NCI-H524 treated with DMSO at 0.1 percent for 48 hours (cell line): ENCODE results near the gene SND1.

Source experiments
- DNase-seq: peaks from one replicate; lab custom pipeline; 2025; lab: John Stamatoyannopoulos, UW

Gene SND1

GRCh38 chr7:128115821-128116723, 464.1 kb downstream of the SND1 start:
- peak; percentile 85 for DNase-seq

GRCh38 chr7:128116740-128117139, 464.7 kb downstream of the SND1 start:
- DNase-seq, result no peak

- DNase-seq, result no peak
These were observed 465.7 kb downstream of the SND1 start for GRCh38 chr7:128117691-128118090.

DNA sequence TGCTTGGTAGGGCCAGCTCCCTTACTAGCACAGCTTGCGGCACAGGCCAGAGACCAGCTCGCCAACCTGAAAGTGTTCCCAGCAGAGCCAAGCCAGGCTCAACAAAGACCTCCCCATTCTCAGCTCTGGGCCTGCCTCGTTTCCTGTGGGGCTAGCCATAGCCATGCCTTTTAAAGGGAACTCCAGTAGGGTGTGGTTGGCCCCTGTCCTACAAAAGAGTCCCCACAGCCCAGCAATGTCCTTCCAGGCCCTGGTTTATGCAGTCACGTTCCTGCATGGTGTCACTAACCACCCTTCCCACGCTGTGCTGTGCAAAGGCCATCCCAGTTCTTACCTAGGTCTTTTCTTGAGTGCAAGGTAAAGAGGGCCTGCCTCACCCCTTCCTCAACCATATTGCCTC, 467.0 kb downstream of the SND1 start:
- no peak for DNase-seq

DNA sequence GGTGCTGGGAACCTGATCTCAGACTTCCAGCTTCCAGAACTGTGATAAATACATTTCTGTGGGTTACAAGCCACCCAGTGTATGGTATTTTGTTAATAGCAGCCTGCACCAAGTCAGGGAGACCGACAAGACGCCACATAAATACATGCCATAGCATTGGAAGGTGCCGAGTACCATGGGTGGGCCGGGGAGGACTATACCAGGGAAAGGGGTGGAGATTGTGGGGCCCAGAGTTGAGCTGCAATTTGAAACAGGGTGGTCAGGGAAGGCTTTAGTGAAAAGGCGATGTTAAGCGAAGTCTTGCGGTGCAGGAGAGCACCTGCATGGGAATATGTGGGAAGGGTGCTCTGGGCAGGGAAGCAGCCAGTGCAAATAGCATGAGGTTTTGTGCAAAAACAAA, 468.1 kb downstream of the SND1 start:
- no peak for DNase-seq

- DNase-seq, result no peak
These were observed 469.0 kb downstream of the SND1 start for GRCh38 chr7:128120976-128121490.

GRCh38 chr7:128121711-128122530, 469.9 kb downstream of the SND1 start:
- DNase-seq, result no peak

DNA sequence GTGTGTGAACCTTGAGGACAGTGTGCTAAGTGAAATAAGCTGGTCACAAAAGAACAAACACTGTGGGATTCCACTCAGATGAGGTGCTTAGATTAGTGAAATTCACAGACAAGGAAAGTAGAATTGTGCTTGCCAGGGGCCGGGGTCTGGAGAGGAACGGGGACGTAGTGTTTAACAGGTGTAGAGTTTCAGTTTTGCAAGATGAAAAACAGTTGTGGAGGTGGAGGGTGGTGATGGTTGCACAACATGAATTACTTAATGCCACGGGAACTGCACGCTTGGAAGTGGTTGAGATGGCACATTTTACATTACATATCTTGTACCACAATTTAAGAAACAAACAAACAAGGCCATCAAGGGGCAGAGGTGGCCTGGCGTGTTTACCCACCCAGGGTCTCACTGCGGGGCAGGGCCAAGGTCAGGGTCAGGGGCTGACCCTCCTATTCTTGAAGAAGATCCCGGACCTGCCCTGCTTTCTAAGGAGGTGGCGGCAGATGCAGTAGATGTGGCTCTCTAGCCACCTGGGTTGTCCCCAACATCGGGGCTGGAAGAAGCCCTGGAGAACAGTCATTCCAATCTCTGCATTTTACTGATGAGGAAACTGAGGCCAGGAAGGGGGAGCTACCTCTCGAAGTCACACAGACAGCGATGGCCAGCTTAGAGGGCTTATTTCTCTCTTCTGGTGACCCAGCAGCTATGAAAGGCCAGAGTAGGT, 470.7 kb downstream of the SND1 start:
- DNase-seq, result no peak

DNA sequence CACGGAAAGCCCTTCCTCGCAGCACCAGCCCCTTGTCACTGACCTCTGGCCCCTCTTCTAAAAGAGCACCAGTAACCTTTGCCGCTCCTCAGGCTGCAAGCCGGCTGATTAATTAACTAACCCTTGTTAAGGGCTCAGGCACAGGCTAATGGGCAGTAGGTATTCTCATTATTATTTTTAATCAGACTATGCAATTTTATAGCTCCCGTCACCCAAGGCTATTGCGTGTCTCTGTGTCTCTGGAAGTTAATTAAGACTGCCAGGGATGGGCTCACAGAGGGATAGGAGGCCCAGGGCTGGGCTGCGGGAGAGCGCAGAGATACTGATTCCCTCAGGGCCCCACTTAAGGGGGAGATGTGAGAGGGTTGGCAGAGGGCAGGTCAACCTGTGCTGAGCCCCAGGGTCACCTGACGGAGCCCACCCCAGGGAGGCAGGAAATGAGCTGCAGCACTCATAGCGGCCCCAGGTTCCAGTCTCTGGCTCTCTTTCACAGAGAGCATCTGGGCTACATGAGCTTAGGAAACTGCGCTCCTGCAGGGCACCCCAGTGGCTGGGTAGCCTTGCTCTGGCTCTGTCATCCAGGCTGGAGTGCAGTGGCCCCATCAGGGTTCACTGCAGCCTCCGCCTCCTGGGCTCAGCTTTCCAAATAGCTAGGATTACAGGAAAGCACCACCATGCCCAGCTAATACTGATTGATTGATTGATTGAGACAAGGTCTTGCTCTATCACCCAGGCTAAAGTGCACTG, 471.5 kb downstream of the SND1 start:
- no peak for DNase-seq

DNA sequence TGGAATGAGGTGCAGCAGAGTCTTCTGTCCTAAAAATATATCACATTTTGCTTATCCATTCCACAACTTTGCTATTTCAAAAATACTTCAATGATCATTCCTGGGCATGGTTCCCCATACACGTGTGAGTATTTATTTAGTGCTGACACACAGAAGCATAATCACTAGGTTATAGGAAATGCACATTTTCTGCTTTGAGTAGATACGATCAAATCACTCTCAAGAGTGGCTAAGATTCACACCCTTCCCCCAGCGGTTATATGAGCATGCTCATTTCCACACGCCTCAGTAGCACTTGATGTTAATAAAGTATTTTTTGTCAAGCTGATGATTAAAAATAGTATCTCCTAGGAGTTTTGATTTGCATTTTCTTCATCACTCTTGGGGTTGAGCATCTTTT, 472.8 kb downstream of the SND1 start:
- no peak for DNase-seq

- no peak for DNase-seq
These were observed 473.8 kb downstream of the SND1 start for GRCh38 chr7:128125816-128126215.

DNA sequence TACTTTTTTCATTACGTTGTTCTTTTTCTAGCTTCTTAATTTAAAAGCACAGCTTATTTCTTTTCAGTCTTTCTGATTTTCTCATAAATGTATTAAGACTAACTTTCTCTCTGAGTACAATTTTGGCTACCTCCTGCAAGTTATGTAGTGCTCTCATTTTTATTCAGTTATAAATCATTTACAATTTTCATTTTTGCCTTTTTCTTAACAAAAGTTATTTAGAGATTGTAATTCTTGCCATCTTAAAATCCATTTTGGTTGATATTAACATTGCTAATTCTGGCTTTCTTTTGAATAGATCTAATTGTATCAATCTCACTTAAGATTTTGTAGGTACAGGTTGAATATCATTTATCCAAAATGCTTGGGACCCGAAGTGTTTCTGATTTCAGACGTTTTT, 476.4 kb downstream of the SND1 start:
- no peak for DNase-seq

- DNase-seq, result no peak
These were observed 477.4 kb downstream of the SND1 start for GRCh38 chr7:128129224-128129864.

- DNase-seq, result no peak
These were observed 479.1 kb downstream of the SND1 start for GRCh38 chr7:128131115-128131514.

GRCh38 chr7:128131731-128132130, 479.7 kb downstream of the SND1 start:
- no peak for DNase-seq

DNA sequence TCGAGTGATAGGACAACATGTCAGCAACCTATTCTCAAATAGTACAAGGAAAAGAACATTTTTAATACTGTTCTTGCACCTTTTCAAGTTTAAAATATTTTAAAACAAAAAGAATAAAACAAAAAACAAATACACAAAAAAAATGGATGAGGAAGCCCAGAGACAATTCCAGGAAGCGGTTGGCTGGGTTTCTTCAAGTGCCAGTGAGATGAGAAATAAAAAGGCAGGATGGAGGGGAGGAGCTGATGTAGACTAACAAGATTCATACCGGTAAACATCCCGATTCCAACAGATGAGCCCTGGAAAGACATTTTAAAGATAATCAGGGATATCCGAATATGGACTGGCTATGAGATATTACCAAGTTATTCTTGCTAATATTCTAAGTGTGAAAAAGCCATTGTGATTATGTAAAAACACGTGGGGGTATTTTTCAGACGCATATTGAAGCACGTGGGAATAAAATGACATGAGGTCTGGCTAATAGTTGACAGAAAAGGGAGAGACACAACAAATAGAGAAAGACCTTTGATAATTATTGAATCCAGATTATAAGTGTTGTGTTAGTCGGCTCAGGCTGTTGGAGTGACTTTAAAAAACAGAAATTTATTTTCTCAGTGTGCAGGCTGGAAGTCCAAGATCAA, 480.6 kb downstream of the SND1 start:
- no peak for DNase-seq

- DNase-seq, result no peak
These were observed 483.1 kb downstream of the SND1 start for GRCh38 chr7:128135159-128135514.

DNA sequence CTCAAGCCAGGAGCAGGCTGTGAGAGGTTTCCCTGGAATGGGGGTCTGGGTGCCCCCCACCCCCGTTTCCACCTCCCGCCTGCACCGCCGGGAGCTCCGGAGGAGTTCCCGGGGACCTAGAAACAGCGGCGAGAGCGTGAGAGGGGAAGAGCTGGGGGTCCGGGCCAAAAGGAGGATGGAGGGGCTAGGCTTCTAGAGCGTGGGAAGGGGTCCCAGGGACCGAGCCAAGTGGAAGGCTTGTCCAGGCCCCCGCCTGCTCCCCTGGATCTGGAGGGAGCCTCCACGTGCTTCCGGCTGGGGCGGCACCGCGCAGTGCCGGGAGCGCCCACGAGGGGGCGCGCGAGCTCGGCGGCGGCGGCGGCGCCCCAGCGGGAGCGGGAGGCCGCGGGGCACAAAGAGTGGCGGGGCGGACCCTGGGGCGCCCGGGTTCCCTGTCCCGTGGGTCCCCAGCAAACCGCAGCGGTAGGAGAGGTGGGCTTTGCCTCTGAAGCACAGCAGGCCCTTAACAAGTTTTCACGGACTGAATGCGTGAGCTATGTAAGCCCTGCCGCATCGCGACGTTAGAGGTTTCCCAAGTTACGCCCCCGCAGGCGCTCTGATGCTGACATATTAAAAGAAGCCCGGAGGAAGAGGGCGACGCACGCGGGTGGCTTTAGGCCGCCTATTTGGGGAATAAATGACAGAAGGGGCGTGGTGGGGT, 483.7 kb downstream of the SND1 start:
- no peak for DNase-seq

GRCh38 chr7:128136215-128136597, 484.2 kb downstream of the SND1 start:
- DNase-seq, result no peak

- no peak for DNase-seq
These were observed 485.2 kb downstream of the SND1 start for GRCh38 chr7:128137181-128137580.
